GM19043 (cell line): Measurements from ENCODE around the gene RGS19.

Experiments used
- ATAC-seq: cut with Tn5 transposase; IDR thresholded peaks from one replicate; pipeline ENCODE4 v1.9.1; 2021; ENCODE audit warnings: low read depth; ENCODE audit not compliant: unreplicated experiment

RGS19 gene

DNA sequence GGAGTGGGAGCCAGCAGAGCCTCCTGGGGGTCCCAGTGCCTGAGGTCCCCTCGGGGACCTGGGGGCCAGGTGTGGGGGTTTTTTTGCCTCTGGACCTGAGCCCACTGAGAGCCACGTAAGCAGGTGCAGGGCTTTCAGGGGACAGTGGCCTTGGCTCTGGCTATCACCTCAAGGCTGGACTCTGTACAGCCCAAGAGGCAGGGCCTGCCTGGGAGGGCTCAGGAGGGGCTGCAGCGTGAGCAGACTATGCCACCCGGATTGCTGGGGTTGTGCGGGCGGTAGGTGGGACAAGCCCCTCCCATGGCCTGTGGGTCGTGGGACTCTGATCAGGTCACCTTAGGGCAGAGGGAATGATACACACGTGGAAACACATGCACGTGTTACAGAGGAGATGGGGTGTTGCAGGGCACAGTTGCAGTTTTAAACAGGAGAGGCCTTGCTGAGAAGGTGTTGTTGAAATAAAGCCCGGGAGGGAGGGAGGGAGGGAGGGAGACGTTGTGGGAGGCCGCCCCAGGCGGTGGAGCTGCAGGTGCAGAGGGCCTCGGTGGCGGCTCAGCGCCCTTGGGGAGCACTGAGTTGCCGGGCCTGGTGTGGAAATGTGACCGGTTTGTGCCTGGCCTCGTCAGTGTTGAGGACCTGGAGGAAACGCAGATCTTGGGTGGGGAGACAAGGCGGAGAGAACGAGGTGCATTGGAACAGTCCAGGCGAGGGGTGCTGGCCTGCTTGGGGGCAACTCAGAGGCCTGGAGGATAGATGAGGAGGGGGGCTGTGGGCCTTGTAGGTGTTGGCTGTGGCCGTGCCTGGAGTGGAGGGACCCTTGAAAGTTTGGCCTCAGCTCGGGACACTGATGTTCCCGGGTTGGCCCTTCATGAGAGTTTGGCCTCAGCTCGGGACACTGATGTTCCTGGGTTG lies 14.0 kb downstream of the RGS19 start:
- ATAC-seq, result no peak

DNA sequence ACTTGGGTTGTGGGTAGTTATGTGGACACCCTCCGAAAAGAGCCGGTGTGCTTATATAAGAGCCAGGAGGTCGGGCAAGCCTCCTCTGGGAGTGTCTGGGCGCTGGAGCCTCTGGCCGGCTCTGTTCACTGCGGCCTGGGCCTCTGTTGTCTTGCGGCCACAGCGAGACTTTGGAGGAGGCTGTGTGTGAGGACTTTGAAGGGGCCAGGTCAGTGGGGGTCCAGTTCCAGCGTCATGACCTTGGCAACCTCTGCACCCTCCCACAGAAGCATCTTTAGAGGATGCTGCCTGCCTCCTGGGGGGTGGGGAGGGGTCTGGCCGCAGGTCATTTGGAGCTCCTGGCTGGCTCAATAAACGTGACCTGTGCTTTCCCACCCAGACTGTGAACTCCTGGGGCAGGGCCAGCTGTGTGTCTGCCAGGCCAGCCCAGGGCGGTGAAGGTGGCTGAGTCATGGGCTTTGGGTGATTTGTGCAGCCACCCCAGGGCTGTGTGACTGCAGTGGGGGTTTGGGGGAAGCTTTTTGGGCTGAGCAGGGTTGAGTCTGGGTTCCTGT lies 15.1 kb downstream of the RGS19 start:
- no peak for ATAC-seq

DNA sequence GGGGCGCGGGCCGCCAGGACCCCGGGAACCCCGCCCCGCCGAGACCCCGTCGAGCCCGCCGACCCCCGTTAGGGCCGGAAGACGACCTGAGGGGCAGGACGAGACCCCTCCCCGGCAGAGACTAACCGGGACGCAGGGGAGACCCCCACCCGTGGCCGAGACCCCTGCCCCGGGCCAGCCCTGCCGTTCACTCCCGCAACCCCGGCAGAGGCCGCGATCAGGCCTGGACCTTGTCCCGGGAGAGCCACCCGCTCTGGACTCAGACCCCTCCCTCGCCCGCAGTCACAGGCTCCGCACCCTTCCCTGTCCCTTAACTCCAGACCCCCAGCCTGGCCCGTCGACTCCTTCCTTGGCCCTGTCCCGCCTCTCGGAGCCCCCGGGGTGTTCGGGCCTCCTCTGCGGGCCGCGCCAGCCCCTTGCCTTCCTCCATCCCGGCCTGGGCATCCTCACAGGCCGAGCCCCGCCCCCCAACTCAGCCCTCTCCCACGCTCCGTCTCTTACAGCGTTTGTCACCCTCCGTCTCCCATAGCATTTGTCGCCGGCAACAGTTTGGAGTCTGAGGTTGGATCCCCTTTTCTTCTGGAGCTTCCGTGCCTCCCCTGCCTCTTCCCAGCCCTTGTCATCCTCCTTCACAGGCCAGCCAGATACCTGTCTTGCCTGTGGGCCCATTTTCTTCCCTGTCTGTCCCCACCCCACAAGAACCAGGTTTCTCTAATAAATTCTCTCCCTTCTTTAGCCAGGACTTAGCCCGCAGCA lies 15.8 kb downstream of the RGS19 start:
- no peak for ATAC-seq

DNA sequence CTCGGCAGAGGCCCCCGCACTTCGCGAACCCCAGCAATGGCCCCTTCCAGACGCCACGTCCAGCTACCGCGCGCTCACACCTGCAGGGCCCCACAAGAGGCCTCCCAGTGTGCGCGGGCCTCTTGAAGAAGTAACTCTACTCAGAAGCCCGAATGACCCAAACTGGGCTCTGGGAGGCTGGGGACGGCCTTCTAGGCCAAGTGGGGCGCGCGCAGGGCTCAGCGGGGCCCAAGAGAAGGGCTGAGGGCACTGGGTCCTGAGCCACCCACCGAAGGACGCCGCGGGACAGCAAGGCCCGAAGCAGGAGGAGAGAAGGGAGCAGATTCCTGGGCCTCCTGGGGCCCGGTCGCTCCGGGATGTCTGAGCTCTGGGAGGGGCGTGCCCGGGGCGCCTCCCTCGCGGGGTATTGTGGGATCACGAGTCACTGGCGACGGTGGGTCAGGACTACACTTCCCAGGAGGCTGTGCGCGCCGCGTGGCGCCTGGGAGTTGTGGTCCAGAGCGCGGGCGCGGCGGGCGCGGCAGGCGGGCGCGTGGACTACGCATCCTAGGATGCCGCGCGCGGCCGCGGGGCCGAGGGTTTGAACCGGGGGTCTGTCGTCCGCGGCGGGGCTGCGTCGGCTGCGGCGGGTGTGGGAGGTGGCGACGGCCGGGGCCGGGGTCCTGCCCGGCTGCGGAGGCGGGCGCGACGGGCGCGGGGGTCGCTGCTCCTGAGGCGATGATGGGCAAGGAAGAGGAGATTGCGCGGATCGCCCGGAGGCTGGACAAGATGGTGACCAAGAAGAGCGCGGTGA lies 16.5 kb downstream of the RGS19 start, which contains the start of gene TCEA2:
Gene TCEA2, plus strand, starts transcription at position 603 of the 793 bp plus-strand sequence. Its CDS starts 115 bp downstream, at position 718.
- ATAC-seq, result peak; percentile 69

DNA sequence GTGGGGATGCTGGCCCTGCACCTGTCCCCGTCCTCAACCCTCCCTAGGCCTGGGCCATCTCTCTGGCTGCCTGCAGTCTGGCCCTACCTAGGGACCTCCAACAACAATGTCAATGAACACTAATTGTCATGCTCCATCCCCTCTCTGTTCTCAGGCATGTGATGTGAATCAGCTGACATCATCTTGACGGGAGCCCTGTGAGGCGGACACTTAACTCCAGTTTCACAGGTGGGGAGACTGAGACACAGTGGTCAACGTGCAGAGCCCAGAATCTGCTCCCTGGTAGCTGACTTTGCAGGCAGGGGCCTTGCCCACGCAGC lies 17.1 kb downstream of the RGS19 start:
- no peak for ATAC-seq

DNA sequence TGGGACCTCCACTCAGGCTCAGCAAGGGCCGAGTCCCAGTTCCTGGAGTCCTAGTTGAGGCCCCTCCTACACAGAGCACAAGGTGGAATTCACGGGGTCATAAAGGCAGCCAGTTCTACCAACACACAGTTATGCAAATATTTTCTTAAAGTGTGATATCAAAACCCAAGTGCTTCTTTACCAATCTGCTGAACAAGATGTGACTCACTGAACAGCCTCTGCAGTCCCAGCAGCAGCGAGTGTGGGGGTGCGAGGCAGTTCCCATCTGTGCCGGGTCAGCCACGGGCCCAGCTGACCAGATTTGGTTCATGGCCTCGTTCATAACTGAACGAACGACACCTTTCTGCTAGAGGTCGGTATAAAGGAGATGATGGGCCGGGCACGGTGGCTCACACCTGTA lies 20.8 kb downstream of the RGS19 start:
- ATAC-seq, result no peak

DNA sequence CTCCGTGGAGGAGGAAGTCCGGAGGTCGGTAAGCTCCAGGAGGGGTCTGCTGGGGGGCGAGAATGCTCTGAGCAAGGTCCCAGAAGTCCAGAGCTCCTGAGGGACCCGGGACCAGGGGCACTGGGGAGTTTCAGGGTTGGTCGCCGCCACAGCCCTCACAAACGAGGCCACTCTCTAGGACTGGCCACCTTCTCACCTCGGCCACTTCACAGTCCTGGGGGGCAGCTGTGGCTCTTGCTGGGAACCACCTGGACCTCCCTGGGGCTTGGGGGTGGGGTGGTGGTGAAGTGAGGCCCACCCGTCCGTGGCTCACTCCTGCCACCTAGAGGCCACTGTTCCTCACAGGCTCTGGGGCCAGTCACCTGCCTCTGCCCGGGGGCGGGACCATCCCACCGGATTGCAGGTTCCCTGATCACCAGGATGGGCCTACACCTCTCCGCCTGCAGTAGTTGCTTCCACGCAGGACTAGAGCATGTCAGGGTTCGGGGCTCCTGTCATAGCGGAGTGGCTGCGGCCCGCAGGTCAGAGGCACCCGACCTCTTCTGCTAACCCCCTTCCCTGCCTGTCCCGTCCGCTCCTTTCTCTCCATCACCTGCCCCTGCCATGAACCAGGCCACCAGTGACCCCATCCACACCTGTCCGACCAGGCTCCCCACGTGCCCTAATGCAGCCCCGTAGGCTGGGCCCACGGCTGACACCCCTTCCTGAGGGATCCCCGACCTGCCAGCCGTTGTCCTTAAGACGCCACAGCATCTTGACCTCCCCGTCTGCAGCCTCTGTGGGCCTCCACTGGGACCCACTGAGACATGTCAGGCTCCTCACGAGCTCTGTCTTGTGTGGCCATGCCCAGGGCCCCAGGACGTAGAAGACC lies 21.5 kb downstream of the RGS19 start:
- ATAC-seq, result peak; percentile 48

DNA sequence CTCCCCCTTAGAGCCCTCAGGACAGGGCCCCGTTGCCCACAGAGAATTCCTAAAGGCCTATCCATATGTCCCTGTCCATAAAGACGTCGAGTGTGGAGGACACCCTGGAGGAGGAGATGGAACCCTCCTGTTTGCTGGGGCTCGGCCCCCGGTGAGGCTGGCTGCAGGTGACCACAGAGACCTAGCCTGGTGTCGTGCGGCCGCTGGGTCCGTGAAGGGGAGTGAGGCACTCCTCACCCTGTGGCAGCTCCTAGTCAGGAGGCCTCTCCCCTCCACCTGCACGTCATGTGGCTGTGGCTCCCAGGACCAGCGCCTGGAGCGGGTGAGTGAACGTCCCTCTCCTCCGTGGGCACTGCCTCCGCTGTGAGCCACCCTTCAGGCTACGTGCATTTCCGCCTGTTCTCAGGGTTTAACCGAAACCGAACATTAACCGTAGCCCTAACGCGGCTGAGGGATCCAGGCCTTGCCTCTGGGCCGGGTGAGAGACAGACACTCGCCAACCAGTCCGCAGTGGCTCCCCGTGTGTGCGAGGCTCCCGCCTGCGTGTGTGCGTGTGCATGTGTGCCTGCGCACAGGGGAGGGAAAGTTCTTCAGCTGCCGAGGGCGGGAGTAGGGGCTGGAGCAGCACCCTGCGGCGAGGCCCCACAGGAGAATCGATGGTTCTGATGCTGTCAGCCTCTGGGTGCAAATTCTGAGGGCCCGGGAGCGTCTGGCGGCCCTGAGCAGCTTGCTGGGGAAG lies 22.3 kb downstream of the RGS19 start:
- no peak for ATAC-seq

DNA sequence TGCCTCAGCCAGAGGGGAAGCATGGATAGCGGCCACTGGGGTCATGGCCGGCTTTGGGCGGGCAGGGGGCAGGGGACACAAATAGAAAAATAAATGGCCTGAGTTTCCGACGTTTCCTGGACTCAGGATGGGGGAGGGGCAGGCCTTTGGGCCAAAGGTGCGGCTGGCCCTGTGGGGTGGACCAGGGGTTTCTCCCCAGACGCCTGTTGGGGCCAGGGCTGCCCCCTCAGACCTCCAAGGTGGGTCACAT lies 22.8 kb downstream of the RGS19 start:
- ATAC-seq, result no peak

DNA sequence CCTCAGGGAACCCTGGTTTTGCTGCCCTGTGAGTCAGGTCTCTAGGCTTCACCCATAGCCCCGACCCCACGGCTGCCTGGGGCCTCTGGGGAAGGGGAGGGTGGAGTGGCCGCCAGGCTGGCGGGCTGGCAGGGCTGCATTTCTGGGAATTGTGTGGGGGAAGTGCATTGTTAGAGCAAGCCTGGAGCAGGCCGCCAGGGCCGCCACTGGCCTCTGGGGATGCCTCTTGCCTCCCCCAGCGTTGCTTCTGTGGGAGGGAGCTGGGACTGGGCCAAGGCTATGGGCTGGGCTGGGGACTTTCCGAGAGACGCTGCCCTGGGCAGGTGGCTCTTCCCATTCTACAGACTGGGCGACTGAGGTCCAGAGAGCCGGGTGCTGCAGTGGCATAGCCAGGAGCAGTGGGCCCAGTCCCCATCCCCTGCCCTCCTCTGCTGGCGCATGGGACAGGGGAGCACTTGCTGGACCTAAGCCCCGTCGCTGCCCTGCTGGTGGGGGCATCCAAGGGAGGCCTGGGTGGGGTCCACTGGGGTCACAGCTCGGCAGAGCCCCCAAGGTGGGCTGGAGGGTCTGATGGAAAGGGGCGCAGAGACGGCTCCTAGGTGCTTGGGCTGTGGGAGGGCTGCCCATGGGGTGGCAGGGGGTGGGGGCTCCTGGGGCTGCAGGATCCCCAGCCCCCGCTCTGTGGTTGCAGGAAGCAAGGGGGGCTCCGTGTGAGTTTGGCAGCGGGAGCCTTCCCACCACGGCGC lies 23.3 kb downstream of the RGS19 start:
- ATAC-seq, result no peak

DNA sequence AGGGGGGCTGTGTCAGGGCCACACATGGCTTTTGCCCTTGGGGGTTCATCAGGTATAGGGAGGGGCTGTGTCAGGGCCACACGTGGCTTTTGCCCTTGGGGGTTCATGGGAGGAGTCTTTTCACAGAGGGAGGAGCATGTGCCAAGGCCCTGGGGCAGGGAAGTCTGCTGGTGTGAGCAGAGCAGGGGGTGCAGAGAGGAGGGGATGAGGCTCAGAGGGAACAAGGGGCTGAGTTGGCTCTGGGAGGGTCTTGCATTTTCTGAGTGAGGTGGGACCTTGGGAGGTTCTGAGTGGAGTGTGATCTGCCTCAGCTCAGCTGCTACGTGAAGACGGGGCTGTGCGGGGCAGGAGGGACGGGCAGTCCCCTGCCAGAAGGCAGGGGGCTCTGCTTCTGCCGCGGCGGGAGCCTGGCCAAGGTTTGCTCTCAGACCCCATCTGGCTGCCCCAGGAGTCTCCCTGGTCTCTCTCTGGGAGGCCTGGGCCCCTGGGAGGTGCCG lies 23.9 kb downstream of the RGS19 start:
- ATAC-seq, result no peak

DNA sequence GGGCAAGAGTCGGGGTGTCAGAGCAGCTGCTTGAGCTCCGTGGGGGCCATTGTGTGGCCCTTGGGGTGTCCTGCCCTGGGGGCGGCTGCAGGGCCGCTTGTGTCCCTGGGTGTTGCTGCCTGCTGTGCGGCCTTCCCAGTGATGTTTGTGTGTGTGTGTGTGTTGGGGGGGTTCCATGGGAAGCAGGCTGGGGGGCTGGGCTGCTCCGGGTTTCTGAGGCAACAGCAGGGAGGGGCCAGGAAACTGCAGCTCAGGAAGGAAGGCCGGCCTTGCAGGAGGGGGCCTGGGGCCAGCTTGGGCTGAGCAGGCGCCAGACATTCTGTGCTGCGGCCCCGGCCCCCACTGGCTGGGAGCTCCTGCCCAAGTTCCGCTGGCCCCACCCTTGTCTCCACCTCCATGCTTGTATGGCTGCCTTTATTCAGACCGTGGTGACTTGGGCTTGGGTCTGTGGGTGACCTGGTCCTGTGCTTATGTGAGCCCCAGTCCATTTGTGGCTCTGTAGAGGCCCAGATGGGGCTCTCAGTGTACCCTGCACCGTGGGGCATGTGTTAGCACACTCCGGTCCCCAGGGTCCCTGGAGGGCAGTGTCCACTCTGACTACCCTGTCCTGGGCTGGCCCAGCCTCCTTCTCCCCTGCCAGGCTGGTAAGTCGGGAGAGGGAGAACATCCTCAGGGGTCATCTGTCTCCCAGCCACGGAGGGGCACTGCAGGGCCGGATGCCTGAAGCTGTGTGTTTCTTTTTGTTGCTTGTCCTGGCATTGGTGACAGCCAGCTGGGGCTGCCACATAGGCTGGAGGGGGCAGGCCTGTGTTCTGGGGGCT lies 25.3 kb downstream of the RGS19 start:
- no peak for ATAC-seq

DNA sequence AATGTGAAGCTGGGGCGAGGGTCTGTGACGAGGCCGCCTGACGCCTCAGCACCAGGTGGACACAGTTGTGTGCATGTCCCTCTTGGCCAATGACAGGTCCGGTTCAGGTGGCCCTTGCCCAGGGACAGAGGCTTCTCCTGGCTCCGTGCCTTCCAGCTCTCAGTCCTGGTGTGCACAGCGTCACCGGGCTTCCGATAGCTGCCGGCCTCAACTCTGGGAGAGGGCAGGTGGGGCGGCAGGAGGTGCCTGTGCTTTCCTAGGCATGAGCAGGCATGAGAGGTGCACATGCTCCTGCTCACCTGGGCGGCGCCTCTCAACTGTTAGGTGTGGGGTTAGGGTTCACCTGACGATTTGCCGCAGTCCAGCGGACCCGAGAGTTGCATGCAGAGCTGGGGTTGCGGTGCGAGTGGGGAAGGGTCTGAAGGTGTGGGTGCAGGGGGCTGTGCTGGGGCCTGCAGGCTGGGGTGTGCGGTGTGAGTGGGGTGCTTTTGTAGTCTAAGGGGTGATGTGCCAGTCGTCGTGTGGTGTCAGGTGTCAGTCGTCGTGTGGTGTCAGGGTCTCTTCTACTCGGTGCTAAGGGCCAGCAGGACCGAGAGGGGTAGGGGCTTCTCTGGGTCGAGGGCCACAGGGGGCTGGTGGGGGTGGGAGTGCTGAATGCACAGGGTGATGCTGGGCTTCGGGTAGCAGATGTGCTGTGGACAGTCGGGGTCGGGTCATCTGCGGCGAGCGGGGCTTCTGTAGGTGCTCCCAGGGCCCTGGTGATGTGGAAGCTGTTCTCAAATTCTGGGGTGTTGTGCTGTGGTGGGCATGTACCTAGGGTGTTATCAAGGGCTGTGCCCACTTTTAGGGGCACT lies 26.1 kb downstream of the RGS19 start:
- no peak for ATAC-seq

DNA sequence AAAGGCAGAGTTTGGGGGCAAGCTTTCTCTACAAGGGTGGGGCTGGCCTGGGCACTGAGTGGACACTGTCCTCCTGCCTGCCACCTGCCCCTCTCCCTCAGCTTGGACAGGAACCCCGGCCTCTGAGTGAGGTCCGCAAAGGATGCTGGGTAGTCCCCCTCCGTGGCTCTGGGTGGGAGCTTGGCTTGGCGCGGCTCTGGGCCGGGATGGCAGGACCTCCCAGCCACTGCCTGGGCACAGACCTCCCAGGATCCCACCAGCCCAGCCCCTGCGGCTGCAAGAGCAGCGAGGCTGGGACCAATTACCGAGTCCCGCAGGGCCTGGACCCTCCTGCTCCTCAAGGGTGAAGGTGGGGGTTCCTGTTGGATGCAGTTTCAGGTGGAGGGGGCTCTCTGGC lies 27.0 kb downstream of the RGS19 start:
- ATAC-seq, result no peak

DNA sequence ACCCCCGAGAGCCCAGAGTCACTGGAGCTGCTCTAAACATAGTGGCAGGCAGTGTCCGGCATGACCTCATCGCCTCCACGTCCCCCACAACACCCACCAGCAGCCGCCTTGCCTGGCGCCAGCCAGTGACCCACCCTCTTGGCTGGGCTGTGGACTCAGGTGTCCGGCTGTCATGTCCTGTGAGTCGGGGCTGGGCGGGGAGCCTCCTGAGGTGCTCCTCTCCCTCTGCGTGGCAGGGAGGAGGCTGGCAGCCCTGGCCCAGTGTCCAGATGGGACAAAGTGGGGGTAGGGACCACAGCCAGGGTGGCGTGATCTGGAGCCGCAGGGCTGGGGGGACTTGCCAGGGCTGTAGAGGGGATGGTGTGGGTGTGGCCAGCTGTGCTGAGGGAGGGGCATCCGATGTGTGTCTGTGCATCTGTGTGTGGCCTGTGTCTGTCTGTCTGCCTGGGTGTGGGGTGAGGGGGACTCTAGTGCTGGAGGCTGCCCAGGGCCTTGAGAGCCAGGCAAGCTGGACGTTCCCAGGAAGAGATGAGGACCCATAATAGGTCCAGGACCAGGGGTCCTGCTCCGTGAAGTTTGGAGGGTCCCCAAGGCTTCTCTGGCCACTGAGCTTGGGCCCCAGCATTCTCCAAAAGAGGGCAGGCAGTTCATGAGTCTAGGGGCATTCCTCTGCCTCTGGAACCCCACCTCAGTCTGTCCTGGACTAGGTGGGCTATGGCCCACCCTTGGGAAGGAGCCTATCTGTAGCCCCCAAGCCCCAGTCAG lies 27.6 kb downstream of the RGS19 start:
- ATAC-seq, result no peak

DNA sequence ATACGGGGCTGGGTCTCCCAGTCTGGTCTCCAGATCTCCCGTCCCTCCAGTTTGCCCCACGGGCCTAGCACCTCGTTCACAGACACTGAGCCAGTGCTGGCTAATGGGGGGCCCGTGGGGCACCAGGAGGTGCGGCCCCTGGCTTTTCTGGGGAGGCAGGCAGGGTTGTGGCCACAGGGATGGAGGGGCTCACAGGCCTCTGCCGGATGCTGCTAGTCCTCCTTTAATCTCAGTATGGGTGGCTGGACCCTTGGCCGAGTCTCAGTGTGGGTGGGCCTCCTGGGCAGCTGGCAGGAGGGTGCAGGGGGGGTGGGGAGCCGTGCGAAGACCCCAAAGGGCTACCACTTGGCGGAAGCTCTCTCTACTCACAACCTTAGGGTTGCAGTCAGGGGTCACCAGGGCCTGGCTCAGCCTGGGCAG lies 28.3 kb downstream of the RGS19 start:
- no peak for ATAC-seq
